Left cardiac atrium (tissue), 4 donors: ENCODE data around the gene PABPC4L. TPM values are rescaled to one million over a fixed set of nuclear protein-coding genes. Genes with fewer than 3 reads are reported as not detected.
A peak's percentile ranks its signal among the peaks of the same experiment; 100 is the strongest.
"Not testable (repeated sequence)": the region's sequence is repeated elsewhere in the genome, so short reads cannot be mapped to it uniquely, and the experiment has no call there.

Experiments used
- ATAC-seq, 2 donors: fragments of 200-7000 bp; cut with Tn5 transposase; one replicate each; pipeline ENCODE4 v1.9.1; 2020; ENCODE audit warnings: mild to moderate bottlenecking in 2 of 2, moderate library complexity in 2 of 2
- DNase-seq: peaks from one replicate; pipeline ENCODE4 v3.0.0-alpha.2; 2020
- intact Hi-C, 2 donors: fragments of 100-400 bp; cut with DNase I; formaldehyde crosslinking; loops; one replicate each; pipeline versions ENCODE4 v1.14.1 to v1.15.1; 2022 to 2023
- long read RNA-seq: library from polyadenylated mRNA; unstranded; transcript quantifications from one replicate; pipeline ENCODE4 v2.0.0, GENCODE V29; 2021
- total RNA-seq, 2 donors: library from RNA; stranded (reverse); fragmentation: NEBNext Ultra II Directional; extraction: Animal tissue kit (Norgen Biotek cat#: 25700); gene quantifications; one replicate each; pipeline ENCODE4 v1.2.1, GENCODE V29; 2021
- donor health status: DM: no; HTN: yes; CAD: no.
- donor health status: DM: no; HTN: yes; CAD: no; lungs with severe emphysema.
- donor health status: DM: yes; HTN: yes; CAD: no.
- donor health status: Dilated cardiomyopathy.

The PABPC4L gene
- 1 to 10 TPM; 1.1 to 1.5 TPM for total RNA-seq
- long read RNA-seq, result 0 reads

- ATAC-seq (peak; percentile 96 to 99), DNase-seq (peak; percentile 72)
- intact Hi-C loops, result no loop called here
Measured at GRCh38 chr4:134201216-134202161, at the start of gene PABPC4L. PABPC4L (minus strand) TSS chr4:134201789; CDS start chr4:134201019, 770 bp downstream.

GRCh38 chr4:134251322-134251721 lies 49.7 kb upstream of the PABPC4L start:
- intact Hi-C loops, result no loop called here
- DNase-seq, result no peak
- ATAC-seq, result no peak

GRCh38 chr4:134243742-134244713 lies 42.4 kb upstream of the PABPC4L start:
- DNase-seq, result peak; percentile 9
- intact Hi-C loops, result no loop called here
- ATAC-seq, result no peak

GRCh38 chr4:134219043-134219442 lies 17.5 kb upstream of the PABPC4L start:
- ATAC-seq, result no peak
- no peak for DNase-seq
- intact Hi-C loops, result no loop called here

- peak in 1 of 2 donors; percentile 83 for ATAC-seq
Measured at GRCh38 chr4:134216411-134216810, 14.8 kb upstream of the PABPC4L start.

GRCh38 chr4:134215620-134216344 lies 14.2 kb upstream of the PABPC4L start:
- intact Hi-C loops, result no loop called here
- DNase-seq, result no peak
- ATAC-seq, result peak in 1 of 2 donors; percentile 54

More at GRCh38 chr4:134216411-134216810, 14.8 kb upstream of the PABPC4L start:
- no peak for DNase-seq
- intact Hi-C loops, result no loop called here

GRCh38 chr4:134207955-134208354 lies 6.4 kb upstream of the PABPC4L start:
- ATAC-seq, intact Hi-C loops, DNase-seq: not testable (repeated sequence)

- no peak for ATAC-seq
- no peak for DNase-seq
- intact Hi-C loops, result no loop called here
Measured at GRCh38 chr4:134202166-134202956, 772 bp upstream of the PABPC4L start.

GRCh38 chr4:134200811-134201215 lies 776 bp downstream of the PABPC4L start:
- DNase-seq, result no peak
- intact Hi-C loops, result no loop called here
- ATAC-seq, result peak; percentile 32 to 35

- DNase-seq (no peak), ATAC-seq (no peak)
- intact Hi-C loops, result no loop called here
Measured at GRCh38 chr4:134189949-134190348, 11.6 kb downstream of the PABPC4L start.

- intact Hi-C loops, result no loop called here
- ATAC-seq (no peak), DNase-seq (no peak)
Measured at GRCh38 chr4:134189480-134189879, 12.1 kb downstream of the PABPC4L start.

GRCh38 chr4:134178706-134179105 lies 22.9 kb downstream of the PABPC4L start:
- DNase-seq (no peak), ATAC-seq (no peak)
- intact Hi-C loops, result no loop called here

GRCh38 chr4:134174271-134174670 lies 27.3 kb downstream of the PABPC4L start:
- no peak for ATAC-seq
- intact Hi-C loops, result no loop called here
- DNase-seq, result no peak

GRCh38 chr4:134160211-134160610 lies 41.4 kb downstream of the PABPC4L start:
- DNase-seq, result no peak
- intact Hi-C loops, result no loop called here
- no peak for ATAC-seq

GRCh38 chr4:134154097-134154496 lies 47.5 kb downstream of the PABPC4L start:
- intact Hi-C loops, result no loop called here
- no peak for ATAC-seq
- no peak for DNase-seq

GRCh38 chr4:134147941-134148340 lies 53.6 kb downstream of the PABPC4L start:
- DNase-seq (no peak), ATAC-seq (no peak)
- intact Hi-C loops, result no loop called here
